HT-29 (cell line): Measurements from ENCODE around the gene NHERF2. TPM values are rescaled to one million over a fixed set of nuclear protein-coding genes. Genes with fewer than 3 reads are reported as not detected.

Experiments
- DNase-seq: peaks from one replicate; pipeline ENCODE4 v3.0.0-alpha.2; 2015; ENCODE audit warnings: low spot score
- total RNA-seq: library from RNA; depleted of rRNA; stranded (reverse); fragments of >200 nt; shearing (Covaris generic); gene quantifications from 2 replicates; pipeline ENCODE4 v1.2.3, GENCODE V29; 2014

Gene NHERF2
- total RNA-seq, 1 experiment from 2014 or later, result 258 TPM

DNA sequence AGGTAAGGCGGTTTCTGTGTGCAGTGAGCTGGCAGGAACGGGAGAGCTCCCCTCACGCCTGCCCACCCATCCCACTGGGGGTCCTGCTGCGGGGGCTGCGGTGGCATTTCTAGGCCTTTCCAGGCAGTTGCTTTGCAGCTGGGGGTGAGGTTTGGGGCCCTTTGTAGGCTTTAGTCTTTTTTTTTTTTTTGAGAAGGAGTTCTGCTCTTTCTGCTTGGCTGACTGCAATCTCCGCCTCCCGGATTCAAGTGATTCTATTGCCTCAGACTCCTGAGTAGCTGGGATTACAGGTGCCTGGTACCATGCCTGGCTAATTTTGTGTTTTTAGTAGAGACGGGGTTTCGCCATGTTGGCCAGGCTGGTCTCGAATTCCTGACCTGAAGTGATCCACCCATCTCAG is 32.2 kb downstream of the NHERF2 start:
- DNase-seq, result no peak

DNA sequence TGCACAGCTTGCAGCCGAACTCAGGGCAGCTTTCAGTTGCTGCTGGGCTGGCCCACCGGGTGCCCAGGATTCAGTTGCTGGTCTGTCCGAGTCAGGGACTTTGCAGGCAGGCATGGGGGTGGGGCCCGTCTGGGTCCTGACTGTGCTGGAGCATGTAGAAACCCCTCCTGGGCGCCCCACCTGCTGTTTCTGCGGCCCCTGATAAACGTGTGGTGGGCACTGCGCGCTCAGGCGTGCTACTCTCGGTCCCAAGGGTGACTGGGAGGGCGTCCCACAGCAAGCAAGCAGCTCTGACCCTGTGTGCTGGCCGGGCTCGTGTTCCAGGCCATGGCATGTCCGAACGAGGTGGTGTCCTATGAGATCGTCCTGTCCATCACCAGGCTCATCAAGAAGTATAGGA is 33.6 kb downstream of the NHERF2 start:
- DNase-seq, result no peak

DNA sequence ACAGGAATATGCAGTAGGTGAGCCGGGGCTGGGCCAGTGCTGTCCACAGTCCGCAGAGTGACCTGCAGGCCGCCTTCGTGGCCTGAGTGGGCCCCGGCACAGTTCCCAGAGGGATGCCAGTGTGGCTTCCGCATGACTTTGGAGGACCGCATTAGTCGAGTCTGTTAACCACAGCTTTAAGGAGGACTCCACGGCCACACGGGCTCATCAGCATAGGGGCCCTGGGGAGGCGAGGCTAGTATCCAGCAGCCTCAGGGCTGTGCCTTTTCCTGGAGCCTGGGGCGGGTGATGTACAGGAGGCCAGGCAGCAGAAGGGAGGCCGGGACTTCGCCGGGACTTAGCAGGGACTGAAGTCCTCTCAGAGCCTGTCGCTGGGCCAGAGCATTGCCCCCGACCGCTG is 34.3 kb downstream of the NHERF2 start:
- DNase-seq, result no peak

DNA sequence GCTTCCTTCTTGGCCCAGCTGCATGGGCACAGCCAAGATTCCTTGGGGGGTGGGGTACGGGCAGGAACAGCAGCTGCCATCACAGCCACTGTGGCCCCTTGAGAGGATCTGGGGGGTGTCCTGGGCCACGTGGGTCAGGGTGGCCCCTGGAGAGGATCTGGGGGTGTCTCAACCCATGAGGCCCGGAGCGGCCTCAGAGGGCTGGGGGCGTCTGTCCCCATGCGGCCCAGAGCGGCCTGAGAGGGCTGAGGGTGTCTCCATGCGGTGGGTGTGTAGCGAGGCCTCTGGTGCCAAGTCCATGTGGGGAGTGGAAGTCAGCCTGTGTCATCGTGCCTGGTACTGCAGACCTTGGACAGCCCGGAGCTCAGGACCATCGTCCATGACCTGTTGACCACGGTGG is 34.8 kb downstream of the NHERF2 start:
- no peak for DNase-seq

DNA sequence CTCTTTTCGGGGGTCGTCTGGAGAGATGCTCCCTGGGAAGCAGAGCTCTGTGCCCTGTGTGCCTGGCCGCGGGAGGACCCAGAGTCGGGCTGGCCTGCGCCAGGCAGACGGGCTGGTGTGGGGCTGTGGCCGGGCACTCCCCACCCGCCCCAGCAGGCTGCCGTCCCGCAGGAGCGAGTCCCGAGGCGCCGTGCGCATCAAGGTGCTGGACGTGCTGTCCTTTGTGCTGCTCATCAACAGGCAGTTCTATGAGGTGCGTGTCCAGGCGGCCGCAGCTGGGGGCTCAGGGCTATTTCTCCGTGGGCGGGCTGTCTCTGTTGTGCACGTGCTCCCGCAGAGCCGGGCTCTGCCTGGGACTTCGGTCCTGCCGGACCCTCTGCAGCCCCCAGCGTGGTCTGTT is 36.1 kb downstream of the NHERF2 start:
- no peak for DNase-seq

DNA sequence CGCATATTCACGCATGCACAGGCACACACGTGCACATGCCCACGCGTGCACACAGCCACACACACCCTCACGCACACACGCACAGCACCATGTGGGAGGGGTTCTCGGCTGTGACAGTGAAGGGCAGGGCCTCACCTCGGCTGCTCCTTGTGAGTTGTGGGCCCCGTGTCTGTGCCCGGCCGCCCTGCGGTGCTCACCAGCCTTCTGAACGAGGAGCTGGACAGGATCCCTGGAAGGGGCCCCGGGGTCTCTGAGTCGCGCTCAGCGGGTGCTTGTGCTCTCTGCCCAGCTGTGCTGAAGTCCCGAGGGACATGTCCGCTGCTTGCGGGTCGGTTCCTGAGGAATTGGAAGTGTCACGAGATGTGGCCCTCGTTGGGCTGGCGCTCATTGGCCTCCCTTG is 37.2 kb downstream of the NHERF2 start:
- no peak for DNase-seq

DNA sequence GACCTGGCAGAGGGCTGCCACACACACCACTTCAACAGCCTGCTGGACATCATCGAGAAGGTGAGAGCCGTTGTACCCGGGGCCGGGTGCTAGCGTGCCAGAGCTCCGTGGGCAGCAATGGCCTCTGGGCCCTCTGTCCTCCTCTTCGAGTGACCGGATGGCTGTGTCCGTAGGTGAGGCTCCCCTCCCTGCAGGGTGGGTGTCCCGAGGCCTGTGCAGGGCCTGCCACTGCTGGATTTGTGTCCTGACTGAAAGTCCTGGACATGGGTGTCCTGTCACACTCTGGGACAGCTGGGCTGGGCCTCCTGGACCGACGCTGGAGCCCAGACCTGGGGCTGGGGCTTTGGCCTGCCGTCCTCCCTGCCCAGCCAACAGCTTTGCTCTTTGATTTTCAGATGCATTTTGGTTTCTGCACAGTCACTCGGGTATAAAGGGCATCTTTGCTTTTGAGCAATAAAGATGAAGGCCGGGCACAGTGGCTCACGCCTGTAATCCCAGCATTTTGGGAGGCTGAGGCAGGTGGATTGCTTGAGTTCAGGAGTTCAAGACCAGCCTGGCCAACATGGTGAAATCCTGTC is 37.8 kb downstream of the NHERF2 start:
- no peak for DNase-seq

DNA sequence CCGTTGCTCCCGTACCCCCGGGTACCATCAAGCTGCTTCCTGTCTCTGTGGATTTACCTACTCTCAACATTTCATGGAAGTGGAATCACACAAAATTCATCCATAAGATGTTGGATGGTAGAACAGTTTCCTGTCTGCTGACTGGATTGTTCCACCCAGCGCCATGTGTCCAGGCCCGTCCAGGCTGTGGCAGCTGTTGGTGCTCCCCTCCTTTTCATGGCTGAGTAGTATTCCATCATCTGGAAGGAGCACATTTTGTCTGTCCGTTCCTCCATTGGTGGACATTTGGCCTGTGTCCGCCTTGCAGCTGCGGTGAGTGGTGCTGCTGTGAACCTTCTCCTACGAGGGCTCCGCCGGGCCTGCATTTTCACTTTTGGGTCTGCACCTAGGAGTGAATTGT is 39.4 kb downstream of the NHERF2 start:
- no peak for DNase-seq

DNA sequence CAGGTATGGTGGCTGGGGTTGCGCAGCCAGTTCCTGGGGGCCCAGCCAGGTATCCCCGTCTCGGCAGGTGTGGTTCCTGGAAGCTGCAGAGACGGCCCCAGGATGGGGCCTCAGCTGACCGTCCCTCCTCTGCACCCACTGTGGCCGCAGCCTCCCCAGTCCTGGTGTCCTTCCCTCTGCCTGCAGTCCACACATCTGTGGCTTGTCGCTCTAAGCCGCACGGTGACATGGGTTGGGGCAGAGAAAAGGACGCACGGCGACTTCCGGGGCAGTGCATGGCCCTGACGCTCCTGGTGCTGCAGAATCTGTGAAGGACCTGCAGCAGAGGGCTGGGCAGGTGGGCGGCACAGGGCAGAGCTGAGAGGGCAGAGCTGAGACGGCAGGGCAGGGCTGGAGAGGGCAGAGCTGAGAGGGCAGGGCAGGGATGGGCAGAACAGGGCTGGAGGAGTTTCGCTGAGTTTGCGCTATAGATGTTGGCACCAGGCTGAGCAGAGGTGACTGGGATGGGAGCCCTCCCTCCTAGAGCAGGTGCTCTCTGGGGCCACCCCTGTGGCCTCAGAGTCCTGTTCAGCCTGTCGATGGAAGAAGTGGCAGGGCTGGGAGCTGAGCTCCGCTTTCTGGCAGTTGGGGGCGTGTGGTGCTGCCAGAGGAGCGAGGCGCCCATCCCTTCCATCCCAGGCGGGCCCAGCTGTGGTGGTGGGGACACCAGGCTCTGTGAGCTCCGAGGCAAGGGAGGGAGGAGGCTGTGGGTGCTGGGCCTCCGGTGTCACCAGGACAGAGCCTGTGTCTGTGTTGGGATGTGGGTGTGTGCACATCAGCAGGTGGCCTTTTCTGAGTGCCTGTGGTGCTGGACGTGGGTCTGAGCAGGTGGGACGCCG is 44.1 kb downstream of the NHERF2 start:
- no peak for DNase-seq

DNA sequence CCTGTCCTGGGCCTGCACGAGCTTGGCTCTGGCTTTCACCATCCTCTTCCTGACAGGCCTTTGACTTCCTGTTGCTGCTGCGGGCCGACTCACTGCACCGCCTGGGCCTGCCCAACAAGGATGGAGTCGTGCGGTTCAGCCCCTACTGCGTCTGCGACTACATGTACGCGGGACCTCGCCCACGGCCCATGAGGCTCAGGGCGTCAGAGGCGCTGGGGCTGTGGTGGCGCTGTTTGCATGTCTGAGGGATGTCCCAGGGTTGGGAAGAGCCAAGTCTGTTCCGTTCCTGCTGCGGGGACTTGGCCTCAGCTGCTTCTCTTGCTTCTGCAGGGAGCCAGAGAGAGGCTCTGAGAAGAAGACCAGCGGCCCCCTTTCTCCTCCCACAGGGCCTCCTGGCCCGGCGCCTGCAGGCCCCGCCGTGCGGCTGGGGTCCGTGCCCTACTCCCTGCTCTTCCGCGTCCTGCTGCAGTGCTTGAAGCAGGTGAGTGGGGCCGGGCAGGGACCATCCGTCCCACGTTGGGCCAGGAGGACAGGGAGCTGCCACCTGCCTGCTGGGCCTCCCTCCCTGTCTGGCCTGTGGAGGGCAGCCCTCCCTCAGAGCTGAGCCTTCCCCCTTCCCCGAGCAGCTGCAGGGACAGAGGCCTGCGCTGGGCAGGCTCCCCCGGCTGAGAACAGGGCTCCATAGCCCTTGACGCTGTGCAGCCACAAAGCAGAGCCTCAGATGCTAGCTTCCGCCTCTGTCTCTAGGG is 44.9 kb downstream of the NHERF2 start:
- no peak for DNase-seq

DNA sequence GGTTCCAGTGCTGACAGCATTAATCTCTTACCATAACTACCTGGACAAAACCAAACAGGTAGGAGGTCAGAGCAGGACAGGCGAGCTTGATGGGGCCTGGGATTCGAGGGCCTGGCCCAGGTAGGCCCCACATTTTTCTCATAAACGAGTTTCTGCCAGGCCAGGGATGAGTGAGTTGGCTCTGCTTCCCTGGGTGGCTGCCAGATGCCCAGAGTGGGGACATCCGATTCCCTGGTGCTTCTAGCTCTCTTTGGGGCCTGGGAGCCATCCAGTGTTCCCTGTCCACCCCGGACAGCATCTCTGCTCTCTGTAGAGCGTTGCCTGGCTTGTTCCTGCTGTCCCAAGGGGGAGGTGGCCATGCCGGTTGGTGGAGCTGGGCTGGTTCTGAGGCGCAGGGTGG is 46.2 kb downstream of the NHERF2 start:
- no peak for DNase-seq

DNA sequence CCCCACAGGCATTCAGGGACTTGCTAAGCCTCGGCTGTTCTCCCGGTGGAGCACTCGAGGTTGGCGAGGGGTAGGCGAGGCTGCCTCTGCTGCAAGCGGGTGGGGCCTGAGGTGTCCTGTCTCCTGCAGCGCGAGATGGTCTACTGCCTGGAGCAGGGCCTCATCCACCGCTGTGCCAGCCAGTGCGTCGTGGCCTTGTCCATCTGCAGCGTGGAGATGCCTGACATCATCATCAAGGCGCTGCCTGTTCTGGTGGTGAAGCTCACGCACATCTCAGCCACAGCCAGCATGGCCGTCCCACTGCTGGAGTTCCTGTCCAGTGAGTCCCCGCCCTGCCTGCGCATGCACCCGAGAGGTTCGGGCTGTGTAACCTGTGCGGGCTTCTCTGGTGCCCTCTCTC is 47.4 kb downstream of the NHERF2 start:
- no peak for DNase-seq

DNA sequence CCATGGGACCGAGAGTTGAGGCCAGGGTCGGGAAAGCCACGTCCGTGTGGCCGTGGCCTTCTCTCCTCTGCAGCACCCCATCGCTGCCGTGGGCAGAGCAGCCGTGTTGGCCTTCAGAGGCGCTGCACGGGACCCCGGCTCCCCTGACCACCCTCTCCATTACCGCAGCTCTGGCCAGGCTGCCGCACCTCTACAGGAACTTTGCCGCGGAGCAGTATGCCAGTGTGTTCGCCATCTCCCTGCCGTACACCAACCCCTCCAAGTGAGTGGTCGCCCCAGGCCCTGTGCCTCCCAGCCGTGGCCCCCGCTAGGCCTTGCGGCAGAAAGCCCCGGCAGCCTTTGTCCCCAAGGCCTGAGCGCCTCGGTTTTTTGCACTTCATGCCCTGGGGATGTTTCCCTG is 48.9 kb downstream of the NHERF2 start:
- no peak for DNase-seq

DNA sequence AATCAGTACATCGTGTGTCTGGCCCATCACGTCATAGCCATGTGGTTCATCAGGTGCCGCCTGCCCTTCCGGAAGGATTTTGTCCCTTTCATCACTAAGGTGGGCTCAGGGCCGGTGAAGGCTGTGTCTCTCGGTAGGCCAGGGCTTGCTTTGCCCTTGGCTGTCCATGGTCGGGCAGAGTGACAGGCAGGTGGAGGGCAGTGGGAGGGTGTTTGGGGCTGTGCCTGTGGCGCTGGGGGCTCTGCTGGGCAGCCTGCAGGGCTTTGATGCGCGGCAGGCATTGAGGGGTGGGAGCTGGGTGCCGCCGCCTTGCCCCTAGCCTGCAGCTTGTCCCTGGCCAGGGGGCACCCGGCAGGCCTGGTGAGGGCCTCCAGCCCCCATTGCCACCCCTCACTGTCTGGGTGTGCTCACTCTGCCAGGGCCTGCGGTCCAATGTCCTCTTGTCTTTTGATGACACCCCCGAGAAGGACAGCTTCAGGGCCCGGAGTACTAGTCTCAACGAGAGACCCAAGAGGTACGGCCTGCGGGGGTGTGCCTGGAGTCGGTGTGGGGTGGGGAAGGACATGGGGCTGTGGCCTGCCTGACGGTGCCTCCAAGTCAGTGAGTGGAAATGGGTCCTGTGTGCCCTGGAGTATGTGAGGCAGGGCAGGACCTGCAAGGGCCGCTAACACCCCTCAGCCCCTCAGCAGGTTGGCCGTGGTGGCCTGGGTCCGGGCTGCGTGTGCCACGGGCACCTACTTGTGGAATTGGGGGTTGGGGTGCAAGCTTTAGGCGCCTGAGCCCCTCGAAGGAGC is 49.6 kb downstream of the NHERF2 start:
- no peak for DNase-seq

DNA sequence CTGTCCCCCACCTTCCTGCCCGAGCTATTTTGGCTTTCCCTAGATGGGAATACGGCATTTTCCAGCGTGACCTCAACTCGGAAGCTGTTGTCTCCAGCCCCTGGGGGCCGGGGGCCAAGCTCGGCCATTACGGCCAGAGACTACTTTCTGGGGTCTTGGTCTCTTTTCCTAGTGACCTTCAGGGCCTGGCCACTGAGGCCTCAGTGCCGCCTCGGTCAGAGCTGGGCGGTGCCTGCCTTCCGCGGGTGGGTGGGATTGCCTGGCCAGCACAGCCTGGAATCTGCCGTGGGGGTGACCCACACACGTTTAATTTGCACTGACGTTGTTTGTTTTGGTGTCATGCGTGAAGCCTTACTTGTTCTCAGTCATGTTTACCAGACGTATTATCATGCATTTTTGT is 50.3 kb downstream of the NHERF2 start:
- DNase-seq, result no peak

DNA sequence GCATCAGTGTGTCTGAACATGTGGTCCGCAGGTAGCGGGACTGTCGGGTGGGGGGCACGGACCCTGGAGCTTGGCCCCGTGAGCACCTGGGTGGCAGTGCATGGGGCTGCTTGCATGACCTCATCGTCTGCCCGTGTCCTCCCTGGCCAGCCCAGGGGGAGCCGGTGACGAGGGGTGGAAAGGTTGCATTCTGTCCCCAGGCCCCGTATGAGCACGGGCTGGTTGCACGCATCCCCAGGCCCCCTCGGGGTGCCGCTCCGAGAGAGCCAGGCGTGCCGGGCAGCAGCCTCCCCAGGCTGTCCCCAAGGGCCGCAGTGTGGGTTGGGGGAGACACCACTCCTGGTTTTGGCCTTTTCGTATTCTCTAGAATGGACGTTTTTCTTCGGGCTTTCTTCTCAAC is 51.0 kb downstream of the NHERF2 start:
- DNase-seq, result no peak

DNA sequence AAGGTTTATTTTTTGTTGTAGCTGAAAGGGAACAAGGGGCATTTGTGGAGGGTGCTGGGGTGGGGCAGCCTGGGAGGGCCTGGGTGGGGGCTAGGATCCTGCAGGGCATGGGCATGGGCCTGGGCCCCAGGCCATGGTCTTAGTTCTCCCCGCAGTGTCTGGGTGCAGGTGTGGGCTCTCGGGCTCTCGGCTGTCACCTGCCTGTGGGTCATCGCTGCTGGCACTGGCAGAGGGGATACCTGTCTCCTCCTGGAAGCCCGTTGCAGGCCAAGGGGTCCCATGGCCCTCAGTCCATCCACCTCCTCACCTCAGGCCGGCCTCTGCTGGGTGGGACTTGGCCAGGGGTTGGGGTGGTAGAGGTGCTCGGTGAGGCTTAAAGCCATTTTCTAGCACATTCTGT is 51.4 kb downstream of the NHERF2 start:
- DNase-seq, result no peak

DNA sequence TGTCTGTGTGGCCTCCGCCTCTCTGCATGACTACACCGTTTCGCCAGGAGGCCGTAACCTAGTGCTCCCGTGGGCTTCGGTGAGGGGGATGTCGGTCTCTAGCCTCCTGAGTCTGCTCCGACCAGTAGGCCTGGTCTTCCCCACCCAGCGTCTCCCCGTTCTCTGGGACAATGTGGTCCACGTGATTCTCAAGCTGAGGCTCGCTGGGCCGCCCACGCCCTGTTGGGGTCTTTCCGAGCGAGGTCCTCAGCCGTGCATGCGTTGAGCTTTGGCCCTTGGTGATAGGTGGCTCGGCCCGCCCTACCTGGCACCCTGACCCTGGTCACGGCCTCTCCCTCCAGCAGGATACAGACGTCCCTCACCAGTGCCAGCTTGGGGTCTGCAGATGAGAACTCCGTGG is 52.0 kb downstream of the NHERF2 start:
- DNase-seq, result no peak

DNA sequence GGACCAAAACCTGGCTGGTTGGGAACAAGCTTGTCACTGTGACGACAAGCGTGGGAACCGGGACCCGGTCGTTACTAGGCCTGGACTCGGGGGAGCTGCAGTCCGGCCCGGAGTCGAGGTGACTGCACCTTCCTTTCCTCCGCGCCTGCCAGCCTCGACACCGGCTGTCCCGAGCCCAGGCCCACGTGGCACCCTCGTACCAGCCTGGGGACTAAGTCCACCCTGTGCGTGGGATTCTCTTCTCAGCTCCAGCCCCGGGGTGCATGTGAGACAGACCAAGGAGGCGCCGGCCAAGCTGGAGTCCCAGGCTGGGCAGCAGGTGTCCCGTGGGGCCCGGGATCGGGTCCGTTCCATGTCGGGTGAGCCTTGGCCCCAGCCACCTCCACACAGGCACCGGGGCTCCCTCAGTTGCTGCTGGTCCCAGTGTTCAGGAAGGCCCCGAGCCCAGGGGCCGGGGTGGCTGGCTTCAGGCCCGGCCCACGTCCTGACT is 52.7 kb downstream of the NHERF2 start:
- DNase-seq, result no peak

DNA sequence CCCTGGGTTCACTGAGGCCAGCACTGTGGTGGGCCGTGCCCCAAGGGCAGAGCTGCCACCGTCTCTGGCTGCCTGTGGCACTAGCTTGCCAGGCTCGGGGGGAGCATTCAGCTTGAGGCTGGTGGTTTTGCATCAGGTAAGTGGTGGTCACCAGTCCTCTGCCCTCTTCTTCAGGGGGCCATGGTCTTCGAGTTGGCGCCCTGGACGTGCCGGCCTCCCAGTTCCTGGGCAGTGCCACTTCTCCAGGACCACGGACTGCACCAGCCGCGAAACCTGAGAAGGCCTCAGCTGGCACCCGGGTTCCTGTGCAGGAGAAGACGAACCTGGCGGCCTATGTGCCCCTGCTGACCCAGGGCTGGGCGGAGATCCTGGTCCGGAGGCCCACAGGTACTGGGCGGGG is 53.3 kb downstream of the NHERF2 start:
- DNase-seq, result no peak

DNA sequence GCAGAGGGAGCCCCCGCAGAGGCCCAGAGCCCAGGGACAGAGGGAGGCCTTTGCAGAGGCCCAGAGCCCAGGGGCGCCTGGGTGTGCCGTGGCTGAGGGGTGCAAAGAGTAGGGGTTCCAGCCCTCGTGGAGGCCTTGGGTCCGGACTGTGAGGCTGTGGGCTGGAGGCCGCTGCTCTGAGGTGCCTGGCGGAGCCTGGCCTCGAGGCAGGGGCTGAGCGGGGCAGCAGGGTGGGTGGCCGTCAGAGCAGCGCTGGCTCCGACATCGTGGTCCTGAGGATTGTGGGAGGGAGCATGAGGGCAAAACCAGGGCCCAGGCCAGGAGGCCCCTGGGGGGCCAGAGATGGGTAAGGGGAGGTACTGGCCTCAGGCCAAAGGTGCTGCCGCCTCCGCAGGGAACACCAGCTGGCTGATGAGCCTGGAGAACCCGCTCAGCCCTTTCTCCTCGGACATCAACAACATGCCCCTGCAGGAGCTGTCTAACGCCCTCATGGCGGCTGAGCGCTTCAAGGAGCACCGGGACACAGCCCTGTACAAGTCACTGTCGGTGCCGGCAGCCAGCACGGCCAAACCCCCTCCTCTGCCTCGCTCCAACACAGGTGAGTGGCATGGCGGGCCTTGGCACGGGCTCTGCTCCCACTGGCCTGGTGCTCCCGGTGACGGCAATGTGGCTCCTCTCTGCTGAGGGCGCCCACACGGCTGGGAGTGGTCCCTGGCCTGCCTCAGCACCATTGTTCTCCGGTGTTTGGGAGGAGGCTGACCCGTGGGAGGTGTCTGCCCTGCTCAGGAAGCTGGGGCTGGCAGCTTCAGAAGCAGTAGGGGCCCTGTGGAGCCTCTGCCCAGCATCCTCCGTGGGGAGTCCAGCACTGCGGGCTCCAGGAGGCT is 54.7 kb downstream of the NHERF2 start:
- no peak for DNase-seq
